Measurements from ENCODE around the gene NRCAM.

The NRCAM gene

GRCh38 chr7:108158776-108159175 is 297.5 kb downstream of the NRCAM start:
- H3K36me3 ChIP-seq (ENCODE audit: control insufficient read depth in 1 of 2, insufficient read depth in 2 of 2, low read length in 2 of 2), result no peaks in the 10 kb centered on the region
- no peaks in the 10 kb centered on the region for H3K27me3 ChIP-seq (ENCODE audit: control insufficient read depth in 1 of 2, insufficient read depth in 2 of 2, low read length in 2 of 2)
- H3K4me3 ChIP-seq (ENCODE audit: low read depth in 1 of 2, low read length in 2 of 2), result no peak overlapping the region
- peaks cover 5 to 26% of the 10 kb centered on the region in 2 donors for H3K4me1 ChIP-seq (ENCODE audit: control insufficient read depth in 1 of 2, insufficient read depth in 2 of 2, low read length in 2 of 2)
- H3K9me3 ChIP-seq (ENCODE audit: control insufficient read depth in 1 of 2, low read length in 2 of 2), result no peaks in the 10 kb centered on the region
- no peak overlapping the region for H3K9ac ChIP-seq (ENCODE audit: low read depth in 1 of 2, low read length in 2 of 2)
- H3K27ac ChIP-seq (ENCODE audit: low read depth, low read length), result no peak overlapping the region

GRCh38 chr7:108157606-108158335 is 298.5 kb downstream of the NRCAM start:
- H3K9me3 ChIP-seq (ENCODE audit: control insufficient read depth in 1 of 2, low read length in 2 of 2), result no peaks in the 10 kb centered on the region
- no peak overlapping the region for H3K27ac ChIP-seq (ENCODE audit: low read depth, low read length)
- peaks cover 5 to 26% of the 10 kb centered on the region in 2 donors for H3K4me1 ChIP-seq (ENCODE audit: control insufficient read depth in 1 of 2, insufficient read depth in 2 of 2, low read length in 2 of 2)
- no peak overlapping the region for H3K9ac ChIP-seq (ENCODE audit: low read depth in 1 of 2, low read length in 2 of 2)
- H3K4me3 ChIP-seq (ENCODE audit: low read depth in 1 of 2, low read length in 2 of 2), result no peak overlapping the region
- no peaks in the 10 kb centered on the region for H3K27me3 ChIP-seq (ENCODE audit: control insufficient read depth in 1 of 2, insufficient read depth in 2 of 2, low read length in 2 of 2)
- no peaks in the 10 kb centered on the region for H3K36me3 ChIP-seq (ENCODE audit: control insufficient read depth in 1 of 2, insufficient read depth in 2 of 2, low read length in 2 of 2)

GRCh38 chr7:108156897-108157605 is 299.2 kb downstream of the NRCAM start:
- H3K4me3 ChIP-seq (ENCODE audit: low read depth in 1 of 2, low read length in 2 of 2), result no peak overlapping the region

GRCh38 chr7:108152198-108152597 is 304.0 kb downstream of the NRCAM start:
- no peaks in the 10 kb centered on the region for H3K36me3 ChIP-seq (ENCODE audit: control insufficient read depth in 1 of 2, insufficient read depth in 2 of 2, low read length in 2 of 2)
- no peaks in the 10 kb centered on the region for H3K27me3 ChIP-seq (ENCODE audit: control insufficient read depth in 1 of 2, insufficient read depth in 2 of 2, low read length in 2 of 2)
- no peak overlapping the region for H3K4me3 ChIP-seq (ENCODE audit: low read depth in 1 of 2, low read length in 2 of 2)
- H3K4me1 ChIP-seq (ENCODE audit: control insufficient read depth in 1 of 2, insufficient read depth in 2 of 2, low read length in 2 of 2), result peaks cover under 1 to 4% of the 10 kb centered on the region in 2 donors
- H3K27ac ChIP-seq (ENCODE audit: low read depth, low read length), result no peak overlapping the region
- no peaks in the 10 kb centered on the region for H3K9me3 ChIP-seq (ENCODE audit: control insufficient read depth in 1 of 2, low read length in 2 of 2)
- no peak overlapping the region for H3K9ac ChIP-seq (ENCODE audit: low read depth in 1 of 2, low read length in 2 of 2)

More at GRCh38 chr7:108156897-108157605, 299.2 kb downstream of the NRCAM start:
- H3K9me3 ChIP-seq (ENCODE audit: control insufficient read depth in 1 of 2, low read length in 2 of 2), result no peaks in the 10 kb centered on the region
- no peak overlapping the region for H3K9ac ChIP-seq (ENCODE audit: low read depth in 1 of 2, low read length in 2 of 2)
- H3K27ac ChIP-seq (ENCODE audit: low read depth, low read length), result no peak overlapping the region
- H3K27me3 ChIP-seq (ENCODE audit: control insufficient read depth in 1 of 2, insufficient read depth in 2 of 2, low read length in 2 of 2), result no peaks in the 10 kb centered on the region
- no peaks in the 10 kb centered on the region for H3K36me3 ChIP-seq (ENCODE audit: control insufficient read depth in 1 of 2, insufficient read depth in 2 of 2, low read length in 2 of 2)
- peaks cover 5 to 26% of the 10 kb centered on the region in 2 donors for H3K4me1 ChIP-seq (ENCODE audit: control insufficient read depth in 1 of 2, insufficient read depth in 2 of 2, low read length in 2 of 2)

- Histone ChIP-seq H3K36me3 (ENCODE audit: control insufficient read depth in 1 of 2, insufficient read depth in 2 of 2, low read length in 2 of 2) (no peaks in the 10 kb centered on the region), H3K4me3 (ENCODE audit: low read depth in 1 of 2, low read length in 2 of 2) (no peak overlapping the region), H3K27me3 (ENCODE audit: control insufficient read depth in 1 of 2, insufficient read depth in 2 of 2, low read length in 2 of 2) (no peaks in the 10 kb centered on the region), H3K9ac (ENCODE audit: low read depth in 1 of 2, low read length in 2 of 2) (no peak overlapping the region), H3K27ac (ENCODE audit: low read depth, low read length) (no peak overlapping the region), H3K9me3 (ENCODE audit: control insufficient read depth in 1 of 2, low read length in 2 of 2) (no peaks in the 10 kb centered on the region), H3K4me1 (ENCODE audit: control insufficient read depth in 1 of 2, insufficient read depth in 2 of 2, low read length in 2 of 2) (peaks cover 6 to 8% of the 10 kb centered on the region in 2 donors)
Measured at GRCh38 chr7:108149908-108150307, 306.3 kb downstream of the NRCAM start.

- no peaks in the 10 kb centered on the region for H3K9me3 ChIP-seq (ENCODE audit: control insufficient read depth in 1 of 2, low read length in 2 of 2)
- no peak overlapping the region for H3K9ac ChIP-seq (ENCODE audit: low read depth in 1 of 2, low read length in 2 of 2)
- no peaks in the 10 kb centered on the region for H3K27me3 ChIP-seq (ENCODE audit: control insufficient read depth in 1 of 2, insufficient read depth in 2 of 2, low read length in 2 of 2)
- H3K36me3 ChIP-seq (ENCODE audit: control insufficient read depth in 1 of 2, insufficient read depth in 2 of 2, low read length in 2 of 2), result no peaks in the 10 kb centered on the region
- H3K4me1 ChIP-seq (ENCODE audit: control insufficient read depth in 1 of 2, insufficient read depth in 2 of 2, low read length in 2 of 2), result peaks cover 6 to 8% of the 10 kb centered on the region in 2 donors
- no peak overlapping the region for H3K27ac ChIP-seq (ENCODE audit: low read depth, low read length)
- H3K4me3 ChIP-seq (ENCODE audit: low read depth in 1 of 2, low read length in 2 of 2), result no peak overlapping the region
Measured at GRCh38 chr7:108149119-108149518, 307.1 kb downstream of the NRCAM start.

- Histone ChIP-seq H3K9ac (ENCODE audit: low read depth in 1 of 2, low read length in 2 of 2) (no peak overlapping the region), H3K4me3 (ENCODE audit: low read depth in 1 of 2, low read length in 2 of 2) (no peak overlapping the region), H3K27ac (ENCODE audit: low read depth, low read length) (no peak overlapping the region), H3K9me3 (ENCODE audit: control insufficient read depth in 1 of 2, low read length in 2 of 2) (no peaks in the 10 kb centered on the region), H3K4me1 (ENCODE audit: control insufficient read depth in 1 of 2, insufficient read depth in 2 of 2, low read length in 2 of 2) (peaks cover 6 to 8% of the 10 kb centered on the region in 2 donors), H3K27me3 (ENCODE audit: control insufficient read depth in 1 of 2, insufficient read depth in 2 of 2, low read length in 2 of 2) (no peaks in the 10 kb centered on the region), H3K36me3 (ENCODE audit: control insufficient read depth in 1 of 2, insufficient read depth in 2 of 2, low read length in 2 of 2) (no peaks in the 10 kb centered on the region)
Measured at GRCh38 chr7:108147031-108147563, 309.1 kb downstream of the NRCAM start.

GRCh38 chr7:108146070-108146842 is 310.0 kb downstream of the NRCAM start:
- peaks cover 6 to 8% of the 10 kb centered on the region in 2 donors for H3K4me1 ChIP-seq (ENCODE audit: control insufficient read depth in 1 of 2, insufficient read depth in 2 of 2, low read length in 2 of 2)
- no peaks in the 10 kb centered on the region for H3K36me3 ChIP-seq (ENCODE audit: control insufficient read depth in 1 of 2, insufficient read depth in 2 of 2, low read length in 2 of 2)
- H3K9me3 ChIP-seq (ENCODE audit: control insufficient read depth in 1 of 2, low read length in 2 of 2), result no peaks in the 10 kb centered on the region
- no peak overlapping the region for H3K27ac ChIP-seq (ENCODE audit: low read depth, low read length)
- H3K9ac ChIP-seq (ENCODE audit: low read depth in 1 of 2, low read length in 2 of 2), result no peak overlapping the region
- H3K4me3 ChIP-seq (ENCODE audit: low read depth in 1 of 2, low read length in 2 of 2), result peak overlapping the region; percentile 14 to 38
- H3K27me3 ChIP-seq (ENCODE audit: control insufficient read depth in 1 of 2, insufficient read depth in 2 of 2, low read length in 2 of 2), result no peaks in the 10 kb centered on the region

GRCh38 chr7:108145401-108145800 is 310.8 kb downstream of the NRCAM start:
- Histone ChIP-seq H3K9me3 (ENCODE audit: control insufficient read depth in 1 of 2, low read length in 2 of 2) (no peaks in the 10 kb centered on the region), H3K4me1 (ENCODE audit: control insufficient read depth in 1 of 2, insufficient read depth in 2 of 2, low read length in 2 of 2) (peaks cover 6 to 8% of the 10 kb centered on the region in 2 donors), H3K27ac (ENCODE audit: low read depth, low read length) (no peak overlapping the region), H3K4me3 (ENCODE audit: low read depth in 1 of 2, low read length in 2 of 2) (no peak overlapping the region), H3K36me3 (ENCODE audit: control insufficient read depth in 1 of 2, insufficient read depth in 2 of 2, low read length in 2 of 2) (no peaks in the 10 kb centered on the region), H3K27me3 (ENCODE audit: control insufficient read depth in 1 of 2, insufficient read depth in 2 of 2, low read length in 2 of 2) (no peaks in the 10 kb centered on the region), H3K9ac (ENCODE audit: low read depth in 1 of 2, low read length in 2 of 2) (no peak overlapping the region)

- peaks cover 6 to 8% of the 10 kb centered on the region in 2 donors for H3K4me1 ChIP-seq (ENCODE audit: control insufficient read depth in 1 of 2, insufficient read depth in 2 of 2, low read length in 2 of 2)
- H3K27ac ChIP-seq (ENCODE audit: low read depth, low read length), result no peak overlapping the region
- H3K4me3 ChIP-seq (ENCODE audit: low read depth in 1 of 2, low read length in 2 of 2), result no peak overlapping the region
Measured at GRCh38 chr7:108144931-108145330, 311.3 kb downstream of the NRCAM start.

More at GRCh38 chr7:108144931-108145330, 311.3 kb downstream of the NRCAM start:
- no peaks in the 10 kb centered on the region for H3K36me3 ChIP-seq (ENCODE audit: control insufficient read depth in 1 of 2, insufficient read depth in 2 of 2, low read length in 2 of 2)
- no peak overlapping the region for H3K9ac ChIP-seq (ENCODE audit: low read depth in 1 of 2, low read length in 2 of 2)
- H3K9me3 ChIP-seq (ENCODE audit: control insufficient read depth in 1 of 2, low read length in 2 of 2), result no peaks in the 10 kb centered on the region
- H3K27me3 ChIP-seq (ENCODE audit: control insufficient read depth in 1 of 2, insufficient read depth in 2 of 2, low read length in 2 of 2), result no peaks in the 10 kb centered on the region
